Neural cell (in vitro differentiated cells): ENCODE results near the gene WDR1.

Experiments used
- EZH2 ChIP-seq: fragments of 200-600, 300-800 bp; shearing (Covaris generic), sonication (generic); IDR thresholded peaks from 2 replicates; pipeline ENCODE4 v1.6.1; 2014; ENCODE audit warnings: antibody characterized with exemption, low read length, borderline replicate concordance, mild to moderate bottlenecking; ENCODE audit not compliant: insufficient read depth, poor library complexity, severe bottlenecking
- POLR2AphosphoS5 ChIP-seq: IDR thresholded peaks from 2 replicates; pipeline ENCODE4 v1.6.1; 2012
- TF ChIP-seq, protein P1 (sequence below): fragments of 450-650 bp; IDR thresholded peaks from 2 replicates; pipeline ENCODE4 v1.5.1; 2014; ENCODE audit warnings: antibody characterized with exemption, mild to moderate bottlenecking, moderate library complexity; ENCODE audit not compliant: poor library complexity, severe bottlenecking
- TF ChIP-seq, protein P2 (sequence below): IDR thresholded peaks from 2 replicates; pipeline ENCODE4 v1.6.1; 2012; ENCODE audit warnings: borderline replicate concordance

DNA sequence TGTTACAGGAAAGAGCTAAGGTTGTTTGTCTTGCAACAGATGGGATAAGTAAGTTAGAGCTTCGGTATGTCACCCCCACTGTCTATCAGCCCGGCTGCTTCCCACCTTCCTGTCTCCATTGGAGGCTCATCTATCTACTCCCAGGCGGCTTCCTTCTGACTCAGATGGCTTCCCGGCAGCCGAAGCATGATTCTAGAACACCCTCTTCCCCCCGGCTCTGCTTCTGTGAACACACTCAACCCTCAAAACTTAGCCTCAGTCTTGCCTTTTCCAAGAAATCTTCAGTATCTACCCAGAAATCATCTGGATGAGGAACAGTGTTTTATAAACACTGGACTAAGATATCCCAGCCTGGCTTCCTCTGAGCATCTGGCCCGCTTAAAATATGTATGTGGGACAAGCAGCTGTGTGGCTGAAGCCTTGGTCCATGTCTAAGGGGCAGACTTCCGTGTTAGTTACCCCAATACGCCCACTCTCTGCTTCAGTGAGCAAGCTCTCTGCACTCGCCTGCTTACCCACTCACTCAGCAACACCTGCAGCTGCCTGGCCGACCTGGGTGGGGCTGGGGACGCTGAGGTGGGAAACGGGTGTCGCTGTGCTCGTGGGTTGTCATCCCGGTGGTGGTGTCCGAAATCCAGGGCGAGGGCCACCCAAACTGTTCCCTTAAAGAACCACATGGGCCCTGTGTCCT is 83.3 kb downstream of the WDR1 start:
- no peak for TF ChIP-seq POLR2AphosphoS5
- TF ChIP-seq, protein P1, sequence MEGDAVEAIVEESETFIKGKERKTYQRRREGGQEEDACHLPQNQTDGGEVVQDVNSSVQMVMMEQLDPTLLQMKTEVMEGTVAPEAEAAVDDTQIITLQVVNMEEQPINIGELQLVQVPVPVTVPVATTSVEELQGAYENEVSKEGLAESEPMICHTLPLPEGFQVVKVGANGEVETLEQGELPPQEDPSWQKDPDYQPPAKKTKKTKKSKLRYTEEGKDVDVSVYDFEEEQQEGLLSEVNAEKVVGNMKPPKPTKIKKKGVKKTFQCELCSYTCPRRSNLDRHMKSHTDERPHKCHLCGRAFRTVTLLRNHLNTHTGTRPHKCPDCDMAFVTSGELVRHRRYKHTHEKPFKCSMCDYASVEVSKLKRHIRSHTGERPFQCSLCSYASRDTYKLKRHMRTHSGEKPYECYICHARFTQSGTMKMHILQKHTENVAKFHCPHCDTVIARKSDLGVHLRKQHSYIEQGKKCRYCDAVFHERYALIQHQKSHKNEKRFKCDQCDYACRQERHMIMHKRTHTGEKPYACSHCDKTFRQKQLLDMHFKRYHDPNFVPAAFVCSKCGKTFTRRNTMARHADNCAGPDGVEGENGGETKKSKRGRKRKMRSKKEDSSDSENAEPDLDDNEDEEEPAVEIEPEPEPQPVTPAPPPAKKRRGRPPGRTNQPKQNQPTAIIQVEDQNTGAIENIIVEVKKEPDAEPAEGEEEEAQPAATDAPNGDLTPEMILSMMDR, result no peak
- TF ChIP-seq, protein P2, sequence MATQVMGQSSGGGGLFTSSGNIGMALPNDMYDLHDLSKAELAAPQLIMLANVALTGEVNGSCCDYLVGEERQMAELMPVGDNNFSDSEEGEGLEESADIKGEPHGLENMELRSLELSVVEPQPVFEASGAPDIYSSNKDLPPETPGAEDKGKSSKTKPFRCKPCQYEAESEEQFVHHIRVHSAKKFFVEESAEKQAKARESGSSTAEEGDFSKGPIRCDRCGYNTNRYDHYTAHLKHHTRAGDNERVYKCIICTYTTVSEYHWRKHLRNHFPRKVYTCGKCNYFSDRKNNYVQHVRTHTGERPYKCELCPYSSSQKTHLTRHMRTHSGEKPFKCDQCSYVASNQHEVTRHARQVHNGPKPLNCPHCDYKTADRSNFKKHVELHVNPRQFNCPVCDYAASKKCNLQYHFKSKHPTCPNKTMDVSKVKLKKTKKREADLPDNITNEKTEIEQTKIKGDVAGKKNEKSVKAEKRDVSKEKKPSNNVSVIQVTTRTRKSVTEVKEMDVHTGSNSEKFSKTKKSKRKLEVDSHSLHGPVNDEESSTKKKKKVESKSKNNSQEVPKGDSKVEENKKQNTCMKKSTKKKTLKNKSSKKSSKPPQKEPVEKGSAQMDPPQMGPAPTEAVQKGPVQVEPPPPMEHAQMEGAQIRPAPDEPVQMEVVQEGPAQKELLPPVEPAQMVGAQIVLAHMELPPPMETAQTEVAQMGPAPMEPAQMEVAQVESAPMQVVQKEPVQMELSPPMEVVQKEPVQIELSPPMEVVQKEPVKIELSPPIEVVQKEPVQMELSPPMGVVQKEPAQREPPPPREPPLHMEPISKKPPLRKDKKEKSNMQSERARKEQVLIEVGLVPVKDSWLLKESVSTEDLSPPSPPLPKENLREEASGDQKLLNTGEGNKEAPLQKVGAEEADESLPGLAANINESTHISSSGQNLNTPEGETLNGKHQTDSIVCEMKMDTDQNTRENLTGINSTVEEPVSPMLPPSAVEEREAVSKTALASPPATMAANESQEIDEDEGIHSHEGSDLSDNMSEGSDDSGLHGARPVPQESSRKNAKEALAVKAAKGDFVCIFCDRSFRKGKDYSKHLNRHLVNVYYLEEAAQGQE, result no peak
- TF ChIP-seq EZH2, result no peak
